Measurements from ENCODE around the gene DTNB.

GRCh38 chr2:25493207-25493606 lies 180.2 kb downstream of the DTNB start:
- no peak for TF ChIP-seq SMC3 (IDR thresholded peaks at IDR 0.05; ENCODE audit: low read depth, low read length)
- TF ChIP-seq POLR2A (IDR thresholded peaks at IDR 0.05; ENCODE audit: low read depth, low read length): no peak
- TF ChIP-seq MXI1 (IDR thresholded peaks at IDR 0.05; ENCODE audit: borderline replicate concordance, low read depth, low read length): no peak
- TF ChIP-seq, protein P1, sequence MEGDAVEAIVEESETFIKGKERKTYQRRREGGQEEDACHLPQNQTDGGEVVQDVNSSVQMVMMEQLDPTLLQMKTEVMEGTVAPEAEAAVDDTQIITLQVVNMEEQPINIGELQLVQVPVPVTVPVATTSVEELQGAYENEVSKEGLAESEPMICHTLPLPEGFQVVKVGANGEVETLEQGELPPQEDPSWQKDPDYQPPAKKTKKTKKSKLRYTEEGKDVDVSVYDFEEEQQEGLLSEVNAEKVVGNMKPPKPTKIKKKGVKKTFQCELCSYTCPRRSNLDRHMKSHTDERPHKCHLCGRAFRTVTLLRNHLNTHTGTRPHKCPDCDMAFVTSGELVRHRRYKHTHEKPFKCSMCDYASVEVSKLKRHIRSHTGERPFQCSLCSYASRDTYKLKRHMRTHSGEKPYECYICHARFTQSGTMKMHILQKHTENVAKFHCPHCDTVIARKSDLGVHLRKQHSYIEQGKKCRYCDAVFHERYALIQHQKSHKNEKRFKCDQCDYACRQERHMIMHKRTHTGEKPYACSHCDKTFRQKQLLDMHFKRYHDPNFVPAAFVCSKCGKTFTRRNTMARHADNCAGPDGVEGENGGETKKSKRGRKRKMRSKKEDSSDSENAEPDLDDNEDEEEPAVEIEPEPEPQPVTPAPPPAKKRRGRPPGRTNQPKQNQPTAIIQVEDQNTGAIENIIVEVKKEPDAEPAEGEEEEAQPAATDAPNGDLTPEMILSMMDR (conservative IDR thresholded peaks at IDR 0.05; ENCODE audit: low read depth, low read length): no peak
- no peak for TF ChIP-seq MAZ (IDR thresholded peaks at IDR 0.05; ENCODE audit: borderline replicate concordance, low read depth, low read length)
- TF ChIP-seq, protein P2, sequence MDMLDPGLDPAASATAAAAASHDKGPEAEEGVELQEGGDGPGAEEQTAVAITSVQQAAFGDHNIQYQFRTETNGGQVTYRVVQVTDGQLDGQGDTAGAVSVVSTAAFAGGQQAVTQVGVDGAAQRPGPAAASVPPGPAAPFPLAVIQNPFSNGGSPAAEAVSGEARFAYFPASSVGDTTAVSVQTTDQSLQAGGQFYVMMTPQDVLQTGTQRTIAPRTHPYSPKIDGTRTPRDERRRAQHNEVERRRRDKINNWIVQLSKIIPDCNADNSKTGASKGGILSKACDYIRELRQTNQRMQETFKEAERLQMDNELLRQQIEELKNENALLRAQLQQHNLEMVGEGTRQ (IDR thresholded peaks at IDR 0.05; ENCODE audit: low read depth, low read length): no peak
- no peak for TF ChIP-seq RCOR1 (IDR thresholded peaks at IDR 0.05; ENCODE audit: insufficient replicate concordance, low read length)
